ENCODE results near the gene CALY.
A peak's percentile ranks its signal among the peaks of the same experiment; 100 is the strongest.

CALY gene

GRCh38 chr10:133366130-133366478 is 29.4 kb upstream of the CALY start:
- DNase-seq: no peak

GRCh38 chr10:133365461-133366129 is 28.9 kb upstream of the CALY start:
- no peak for DNase-seq

GRCh38 chr10:133364645-133365431 is 28.1 kb upstream of the CALY start:
- no peak for DNase-seq

DNA sequence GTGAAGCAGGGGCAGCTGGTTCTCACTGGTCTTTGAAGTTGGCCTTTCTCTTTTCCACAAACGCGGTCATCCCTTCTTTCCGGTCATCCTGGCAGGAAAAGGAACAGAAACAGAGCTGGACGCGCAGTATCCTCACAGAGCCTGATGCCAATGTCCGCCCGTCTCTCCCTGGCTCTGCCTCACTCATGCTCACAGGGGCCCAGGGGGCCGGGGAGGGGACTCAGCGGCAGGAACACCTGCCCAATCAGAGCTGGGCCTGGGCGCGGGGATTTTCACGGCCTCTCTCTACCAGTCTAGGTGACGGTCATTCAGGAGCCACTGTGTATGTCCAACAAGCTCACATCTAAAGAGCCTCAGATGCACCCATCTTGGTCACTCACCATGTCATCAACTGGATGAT is 26.1 kb upstream of the CALY start:
- no peak for DNase-seq

GRCh38 chr10:133361773-133362441 is 25.2 kb upstream of the CALY start:
- no peak for DNase-seq

GRCh38 chr10:133361227-133361626 is 24.5 kb upstream of the CALY start:
- DNase-seq: no peak

DNA sequence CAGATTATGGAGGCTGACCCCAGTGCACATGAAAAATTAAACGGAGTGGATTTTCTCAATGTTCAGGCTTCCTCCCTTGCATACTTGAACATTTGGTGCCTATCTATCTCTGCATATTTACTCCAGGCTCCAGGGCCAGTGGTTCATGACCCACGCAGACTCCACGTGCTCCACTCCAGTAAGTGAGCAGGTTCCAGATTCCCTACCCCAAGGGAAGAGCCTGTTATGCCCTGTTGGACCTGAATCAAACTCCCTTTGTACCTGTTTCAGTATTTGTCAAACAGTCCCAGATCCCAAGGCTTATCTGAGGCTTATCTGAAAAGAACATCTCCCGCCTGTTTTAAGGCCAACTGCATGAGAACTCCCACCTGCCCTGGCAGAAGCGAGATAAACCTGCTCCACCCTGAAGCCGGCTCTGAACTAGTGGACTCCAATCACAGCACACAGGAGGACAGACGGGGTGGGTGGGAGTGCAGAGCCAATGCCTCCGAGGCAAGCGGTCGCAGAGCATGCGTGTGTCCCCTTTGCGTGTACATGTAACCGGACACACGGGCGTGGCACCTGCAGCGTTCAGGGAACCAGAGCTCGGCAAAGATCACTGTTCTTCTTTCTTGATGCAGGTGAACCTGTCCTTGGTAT is 23.4 kb upstream of the CALY start:
- DNase-seq: peak in 1 of 6 experiments; percentile 8

DNA sequence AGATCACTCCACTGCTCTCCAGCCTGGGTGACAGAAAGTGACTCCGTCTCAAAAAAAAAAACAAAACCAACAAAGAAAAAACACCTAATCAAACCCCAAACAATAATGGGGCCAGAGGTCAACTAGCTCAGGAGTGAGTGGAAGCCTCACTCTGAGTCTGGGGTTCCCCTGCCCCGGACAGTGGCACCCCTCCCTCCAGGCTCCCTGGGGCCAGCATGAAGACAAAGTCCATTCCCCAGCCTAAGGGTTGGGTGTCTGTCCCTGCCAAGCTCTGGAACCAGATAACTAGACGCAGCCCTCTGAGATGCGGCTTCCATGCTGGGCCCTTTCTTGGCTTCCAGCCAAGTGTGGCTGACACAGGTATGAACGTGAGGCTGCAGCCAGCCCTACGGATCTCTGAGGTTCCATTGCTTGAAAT is 22.9 kb upstream of the CALY start:
- peak in 5 of 6 experiments; percentile 9 to 57 (median 35) for DNase-seq

DNA sequence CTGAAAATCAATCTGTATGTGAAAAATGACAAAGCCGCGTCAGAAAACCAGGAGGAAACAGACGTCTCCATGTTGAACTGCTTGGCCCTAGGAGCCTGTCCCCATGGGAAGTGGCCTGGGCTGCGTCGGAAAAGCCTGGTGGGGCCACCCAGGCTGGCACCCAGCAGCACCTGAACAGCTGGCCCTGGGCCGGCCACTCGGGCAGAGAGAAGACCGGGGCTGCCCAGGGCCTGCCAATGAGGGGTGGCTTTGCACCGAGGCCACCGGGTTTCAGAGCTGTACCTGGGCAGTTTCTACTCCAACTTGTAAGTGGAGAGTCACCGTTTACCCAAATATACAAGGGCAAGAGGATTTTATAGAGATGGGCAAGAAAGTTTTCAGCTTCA is 22.2 kb upstream of the CALY start:
- DNase-seq: no peak

GRCh38 chr10:133358162-133358924 is 21.6 kb upstream of the CALY start:
- no peak for DNase-seq

GRCh38 chr10:133357285-133358161 is 20.8 kb upstream of the CALY start, which contains the start of gene FUOM:
TSS of gene FUOM (minus strand) at chr10:133358019. CDS start at chr10:133358007, 12 bp downstream.
- peak; percentile 42 to 80 (median 76) for DNase-seq

DNA sequence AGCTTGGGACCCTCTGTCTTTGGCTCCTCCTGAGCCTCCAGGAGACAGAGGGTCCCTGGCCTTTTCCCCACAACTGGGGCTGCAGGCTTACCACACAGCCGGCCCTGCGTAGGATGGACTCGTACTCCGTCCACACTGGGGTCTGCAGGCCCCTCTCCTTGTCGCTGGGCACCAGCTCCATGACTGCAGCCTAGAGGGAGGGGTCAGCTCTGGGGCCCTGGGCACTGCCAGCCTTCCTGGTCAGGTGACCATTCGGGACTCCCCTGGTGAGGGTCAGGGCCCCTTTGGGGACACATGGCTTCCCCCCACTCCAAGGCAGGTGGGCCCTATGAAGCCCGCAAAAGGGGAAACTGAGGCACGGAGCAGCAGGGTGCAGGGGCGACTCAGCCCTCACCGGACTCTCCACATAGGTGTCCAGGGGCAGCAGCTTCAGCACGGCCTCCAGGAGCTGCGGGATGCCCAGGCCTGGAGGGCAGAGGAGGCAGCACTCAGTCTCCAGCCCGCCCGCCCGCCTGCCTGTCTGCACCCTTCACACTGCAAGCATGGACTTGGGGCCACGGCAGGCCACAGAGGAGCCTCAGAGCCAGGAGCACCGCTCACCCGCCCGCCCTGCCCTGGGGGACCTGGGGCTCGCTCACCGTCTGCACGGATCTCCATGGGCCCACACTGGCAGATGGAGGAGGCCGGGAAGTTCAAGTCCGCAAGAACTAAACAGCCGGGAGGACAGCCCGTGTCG is 20.0 kb upstream of the CALY start:
- DNase-seq: peak in 1 of 6 experiments; percentile 36

GRCh38 chr10:133355991-133356390 is 19.3 kb upstream of the CALY start:
- DNase-seq: peak in 1 of 6 experiments; percentile 7

- no peak for DNase-seq
Observed at GRCh38 chr10:133355266-133355665, 18.6 kb upstream of the CALY start.

- no peak for DNase-seq
Observed at GRCh38 chr10:133354672-133355240, 18.1 kb upstream of the CALY start.

GRCh38 chr10:133353988-133354605 is 17.4 kb upstream of the CALY start:
- no peak for DNase-seq

GRCh38 chr10:133353202-133353959 is 16.7 kb upstream of the CALY start:
- DNase-seq: no peak

GRCh38 chr10:133351408-133352318 is 15.0 kb upstream of the CALY start:
- DNase-seq: no peak
